HG02938 (cell line): ENCODE results near the gene OVOL1.
A peak's percentile ranks its signal among the peaks of the same experiment; 100 is the strongest.

Source experiments
- ATAC-seq: cut with Tn5 transposase; IDR thresholded peaks from one replicate; pipeline ENCODE4 v1.9.1; 2021; ENCODE audit warnings: mild to moderate bottlenecking, moderate library complexity; ENCODE audit not compliant: unreplicated experiment

Gene OVOL1

GRCh38 chr11:65790902-65791650 lies 4.2 kb downstream of the OVOL1 start:
- ATAC-seq, result no peak

DNA sequence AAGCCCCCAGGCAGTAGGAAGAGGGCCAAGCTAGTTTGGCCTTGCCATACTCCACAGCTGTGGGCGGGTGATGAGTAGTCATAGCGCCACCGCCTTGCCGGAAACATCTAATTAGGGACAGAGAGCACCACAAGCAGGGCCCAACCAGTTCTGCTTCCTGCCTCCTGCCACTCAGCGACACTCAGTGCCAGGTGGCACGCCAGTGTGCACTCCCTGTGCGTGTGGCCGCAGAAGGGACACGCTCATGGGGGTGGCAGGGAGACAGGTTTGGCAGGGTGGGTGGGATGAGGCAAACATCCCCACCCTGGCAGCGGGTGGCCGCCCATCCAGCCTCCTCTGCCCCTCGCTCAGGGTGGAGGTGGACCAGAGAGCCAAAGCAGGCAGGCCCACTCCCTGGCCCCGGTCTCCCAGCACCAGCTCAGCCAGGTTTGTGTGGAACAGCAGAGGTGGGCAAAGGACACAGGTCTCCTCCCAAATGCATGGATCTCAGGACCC lies 4.9 kb downstream of the OVOL1 start:
- peak; percentile 77 for ATAC-seq

GRCh38 chr11:65792456-65792855 lies 5.6 kb downstream of the OVOL1 start:
- ATAC-seq, result no peak

DNA sequence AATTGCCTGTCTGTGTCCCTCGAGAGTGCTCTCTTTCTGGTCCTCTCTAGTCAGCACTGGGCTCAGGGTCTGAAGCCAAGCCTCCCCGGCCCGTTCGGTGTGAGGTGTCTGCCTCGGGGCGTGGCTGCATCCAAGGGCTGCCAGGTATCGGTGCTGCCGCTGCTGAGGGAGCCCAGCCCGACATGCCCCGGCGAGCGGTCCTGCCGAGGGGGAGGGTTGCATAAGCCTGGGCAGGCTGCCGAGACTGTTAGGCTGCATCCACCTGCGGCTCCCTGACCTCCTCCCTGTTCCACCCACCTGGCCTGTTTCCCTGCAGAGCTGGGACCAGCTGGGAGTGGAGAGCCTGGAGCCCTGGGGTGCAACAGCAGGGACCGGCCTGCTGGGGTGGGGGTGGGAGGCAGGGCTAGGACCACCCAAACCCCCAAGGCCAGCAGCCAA lies 6.3 kb downstream of the OVOL1 start:
- ATAC-seq, result no peak

DNA sequence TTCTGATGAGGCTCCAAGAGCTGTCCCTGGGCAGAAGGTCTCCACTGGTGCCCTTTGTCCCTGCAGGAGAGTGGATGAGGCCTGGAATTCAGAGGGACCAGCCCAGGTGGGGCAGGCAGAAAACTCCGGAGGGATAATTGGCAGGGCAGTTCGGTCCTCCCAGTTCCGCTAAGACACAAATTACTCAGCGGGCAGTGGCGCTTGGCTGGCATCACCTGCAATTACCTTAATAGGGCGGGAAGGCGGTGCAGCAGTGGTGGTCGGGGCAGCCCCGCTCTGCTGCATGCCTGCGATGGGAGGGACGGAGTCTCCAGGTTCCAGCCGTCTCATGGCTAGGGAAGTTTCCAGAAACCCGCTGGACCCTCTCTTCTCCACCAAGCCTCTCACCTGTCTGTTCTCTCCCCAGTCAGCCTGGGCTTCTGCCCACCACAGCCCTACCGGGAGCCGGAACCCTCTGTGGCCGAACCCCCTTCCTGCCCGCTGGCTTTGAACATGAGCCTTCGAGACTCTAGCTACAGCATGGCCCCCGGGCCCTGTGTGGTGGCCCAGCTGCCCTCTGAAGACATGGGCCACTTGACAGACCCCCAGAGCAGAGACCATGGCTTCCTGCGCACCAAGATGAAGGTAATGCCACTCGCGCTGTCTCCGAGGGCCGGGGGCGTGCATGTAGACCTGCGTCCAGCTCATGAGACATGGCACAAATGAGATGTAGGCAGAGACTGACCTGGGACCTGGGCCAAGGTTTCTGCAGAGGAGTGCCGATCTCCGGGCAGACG lies 7.0 kb downstream of the OVOL1 start:
- ATAC-seq, result no peak

GRCh38 chr11:65794570-65795510 lies 8.0 kb downstream of the OVOL1 start:
- no peak for ATAC-seq

- ATAC-seq, result no peak
Measured at GRCh38 chr11:65796726-65797601, 10.1 kb downstream of the OVOL1 start.

GRCh38 chr11:65797711-65798110 lies 10.8 kb downstream of the OVOL1 start:
- no peak for ATAC-seq

DNA sequence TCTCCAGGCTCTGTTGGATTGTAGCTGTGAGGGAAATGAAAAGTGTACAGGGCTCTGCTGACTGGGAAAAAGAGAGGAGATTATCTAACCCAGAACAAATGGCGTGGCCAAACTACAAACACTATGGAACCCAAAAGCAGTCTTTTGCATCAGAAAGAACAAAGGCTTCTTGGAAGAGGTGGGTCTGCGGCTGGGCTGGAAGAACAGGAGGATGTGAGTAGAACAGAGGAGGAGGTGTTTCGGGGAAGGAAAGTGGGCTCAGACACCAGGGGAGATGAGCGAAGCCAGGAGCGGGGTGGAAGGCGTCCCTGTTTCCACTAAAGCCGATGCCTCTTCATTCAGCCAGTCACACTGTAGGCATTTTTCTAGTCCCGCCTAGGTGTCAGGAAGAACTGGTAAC lies 12.0 kb downstream of the OVOL1 start:
- no peak for ATAC-seq

DNA sequence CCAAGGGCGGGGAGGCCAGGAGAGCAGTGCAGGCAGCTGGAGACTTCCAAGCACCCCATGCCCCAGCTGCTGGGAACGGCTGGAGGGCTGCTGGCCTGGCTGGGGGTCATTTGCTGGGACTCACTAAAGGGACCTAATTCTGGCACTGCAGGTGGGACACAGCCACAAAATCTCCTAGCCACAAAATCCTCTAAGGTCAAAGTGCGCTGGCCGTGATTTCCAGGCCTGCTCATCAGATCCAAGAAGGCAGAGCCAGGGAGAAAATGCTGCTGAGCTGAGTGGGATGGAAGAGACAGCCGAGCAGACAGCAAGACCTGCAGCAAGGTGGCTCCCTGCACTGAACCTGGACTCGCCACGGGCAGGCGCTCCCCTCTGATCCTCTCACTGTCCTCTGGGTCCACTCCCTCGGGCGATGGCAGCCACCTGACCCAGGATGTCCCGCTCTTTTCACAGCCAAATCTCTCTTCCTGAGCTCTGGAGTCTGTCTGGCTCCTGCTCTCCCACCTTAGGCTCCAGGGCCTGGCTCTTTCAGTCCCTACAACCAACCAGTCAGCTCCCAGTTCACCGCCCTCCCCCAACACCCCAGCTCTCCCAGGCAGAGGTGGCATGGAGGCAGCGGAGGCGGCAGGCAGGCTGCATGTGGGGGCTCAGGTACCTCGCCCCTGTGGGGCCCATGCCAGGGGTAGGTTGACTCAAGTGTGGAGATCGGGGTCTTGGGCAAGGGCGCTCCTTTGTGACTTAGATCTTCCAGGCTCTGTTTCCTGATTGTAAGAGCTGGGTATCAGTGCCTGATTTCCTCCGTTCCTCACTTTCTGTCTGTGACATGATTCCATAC lies 14.5 kb downstream of the OVOL1 start:
- ATAC-seq, result no peak

DNA sequence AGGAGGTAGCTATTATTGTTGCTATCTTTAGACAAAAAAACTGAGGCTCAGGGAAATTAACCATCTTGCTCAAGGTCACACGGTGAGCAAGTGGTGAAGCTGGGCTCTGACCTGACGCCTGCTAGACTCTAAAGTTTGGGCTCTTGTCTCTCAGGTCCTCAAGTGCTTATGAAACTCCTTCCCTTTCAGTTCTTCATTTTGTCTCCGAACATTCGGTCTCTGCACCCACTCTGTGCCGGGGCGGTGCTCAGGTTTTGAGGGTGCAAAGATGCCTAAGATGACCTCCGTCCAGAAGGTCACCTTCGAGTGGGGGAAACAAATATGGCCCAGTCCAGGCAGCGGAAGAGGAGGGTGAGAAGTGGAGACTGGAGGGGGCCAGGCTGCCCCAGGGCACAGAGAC lies 16.0 kb downstream of the OVOL1 start:
- ATAC-seq, result no peak

DNA sequence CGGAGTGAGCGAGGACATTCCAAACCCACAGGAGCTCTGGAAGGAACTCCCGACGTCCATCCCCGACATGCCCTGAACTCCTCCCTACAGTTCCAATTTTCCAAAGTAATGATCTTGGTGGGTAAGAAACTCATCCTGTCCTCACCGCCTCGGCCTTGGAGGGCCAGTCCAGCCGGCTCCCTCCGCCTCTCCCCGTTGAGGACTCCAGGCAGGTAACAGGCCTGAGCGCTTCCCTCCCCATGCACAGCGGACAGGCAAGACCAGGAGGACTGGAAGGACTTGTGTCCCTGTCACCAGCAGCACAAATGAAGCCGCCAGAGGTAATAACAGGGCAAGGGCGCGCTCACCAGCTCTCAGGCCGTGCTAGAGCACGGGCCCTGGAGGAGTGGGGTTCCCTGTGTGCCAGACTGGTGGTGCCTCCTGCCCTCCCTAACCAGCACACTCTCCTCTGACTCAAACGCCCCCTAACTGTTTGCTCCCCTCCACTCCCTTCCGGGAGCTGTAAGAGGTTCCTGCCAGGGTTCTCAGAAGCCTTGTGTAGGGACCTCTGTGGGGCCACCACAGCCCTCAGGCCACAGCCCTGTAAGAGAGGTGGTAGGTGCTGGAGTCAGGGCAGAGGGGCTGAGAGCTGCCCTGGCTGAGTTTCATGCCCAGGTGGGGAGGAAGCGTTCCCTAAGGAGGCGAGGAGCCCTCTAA lies 17.1 kb downstream of the OVOL1 start:
- no peak for ATAC-seq

GRCh38 chr11:65806979-65807378 lies 20.1 kb downstream of the OVOL1 start:
- ATAC-seq, result no peak

- ATAC-seq, result no peak
Measured at GRCh38 chr11:65808744-65809341, 22.0 kb downstream of the OVOL1 start.

DNA sequence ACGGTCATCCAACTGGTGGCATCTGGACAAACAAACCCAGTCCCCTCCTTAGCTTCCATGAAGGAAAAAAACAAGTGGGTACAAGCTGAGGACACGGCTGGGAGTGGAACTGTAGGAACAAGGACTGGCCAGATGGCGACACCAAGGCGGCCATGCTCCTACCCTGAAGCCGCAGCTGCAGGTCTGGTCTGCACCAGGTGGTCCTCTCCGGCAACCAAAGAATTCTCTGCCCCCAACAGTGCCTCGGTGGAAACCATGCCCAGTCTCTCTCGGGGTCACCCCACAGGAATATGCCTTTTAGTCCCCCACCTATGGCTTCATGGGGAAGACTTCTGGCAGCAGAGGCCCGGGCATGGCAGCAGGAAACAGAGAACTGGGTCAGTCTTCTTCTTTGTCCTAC lies 22.6 kb downstream of the OVOL1 start:
- no peak for ATAC-seq

DNA sequence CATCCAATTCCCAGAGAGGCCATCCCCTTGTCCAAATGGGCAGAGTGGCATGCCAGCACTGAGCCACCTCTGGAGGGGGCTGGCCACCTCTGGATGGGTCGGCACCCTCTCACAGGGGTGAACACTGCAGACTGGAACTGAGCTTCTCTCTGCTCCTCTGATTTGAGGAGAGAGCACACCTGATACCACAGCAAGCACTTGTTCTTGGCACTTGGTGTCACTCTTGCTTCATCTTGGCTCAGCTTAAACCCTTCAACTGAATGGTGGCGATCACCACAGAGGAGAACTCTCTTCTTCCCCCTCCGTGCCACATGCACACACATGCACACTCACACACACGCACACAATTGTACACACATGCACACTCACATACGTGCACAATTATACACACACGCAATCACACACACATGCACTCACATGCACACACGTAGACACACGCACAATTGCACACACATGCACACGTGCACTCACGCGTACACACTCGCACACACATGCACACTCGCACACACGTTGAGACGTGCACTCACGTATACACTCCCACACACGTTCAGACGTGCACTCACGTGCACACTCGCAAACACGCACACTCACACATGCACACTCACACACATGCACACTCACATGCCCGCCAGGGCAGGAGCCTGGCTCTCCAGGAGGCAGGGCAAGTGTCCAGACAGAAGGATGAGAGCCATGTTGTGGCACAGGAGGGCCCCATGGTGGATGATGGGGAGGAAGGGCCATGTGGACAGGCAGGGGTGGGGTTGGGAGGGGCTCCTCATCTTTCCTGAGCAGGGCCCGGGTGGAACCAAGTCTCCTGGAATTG lies 23.4 kb downstream of the OVOL1 start:
- no peak for ATAC-seq

- no peak for ATAC-seq
Measured at GRCh38 chr11:65811764-65812475, 25.1 kb downstream of the OVOL1 start.
